BJ (cell line): Measurements from ENCODE around the gene IER5L. TPM values are rescaled to one million over a fixed set of nuclear protein-coding genes. Genes with fewer than 3 reads are reported as not detected.

Experiments used
- CTCF ChIA-PET: fragments of 350-600 bp; formaldehyde crosslinking; extraction: SDS; loops from one replicate; lab custom pipeline; 2021; ENCODE audit warnings: antibody characterized with exemption, inconsistent platforms; lab: Yijun Ruan, JAX
- POLR2A ChIA-PET: fragments of 300-600 bp; sonication (Branson Sonifier 250); formaldehyde crosslinking; extraction: SDS; loops from one replicate; lab custom pipeline; 2021; ENCODE audit warnings: antibody characterized with exemption; lab: Charles Lee
- DNase-seq: peaks from one replicate; pipeline ENCODE4 v3.0.0-alpha.2; 2011; ENCODE audit warnings: low read depth
- H3K27me3 ChIP-seq: 2 replicates; pipeline ENCODE4 v1.6.0; 2011; ENCODE audit warnings: low read length; ENCODE audit not compliant: control insufficient read depth, insufficient read depth
- H3K36me3 ChIP-seq: 2 replicates; pipeline ENCODE4 v1.5.1; 2011; ENCODE audit warnings: low read length; ENCODE audit not compliant: control insufficient read depth, insufficient read depth
- H3K4me3 ChIP-seq: 2 replicates; pipeline ENCODE4 v1.5.1; 2011; ENCODE audit warnings: low read depth, mild to moderate bottlenecking, control low read depth, low read length
- CTCF ChIP-seq: IDR thresholded peaks from 2 replicates; pipeline ENCODE4 v1.5.1; 2011; ENCODE audit warnings: low read depth, mild to moderate bottlenecking, control low read depth, inconsistent platforms, low read length, moderate library complexity; ENCODE audit not compliant: insufficient read depth
- polyA plus RNA-seq: library from polyadenylated mRNA; depleted of rRNA; stranded (reverse); fragments of >200 nt; gene quantifications from 2 replicates; pipeline ENCODE4 v1.2.3, GENCODE V29; 2011

Gene IER5L
- polyA plus RNA-seq, 1 experiment: 8.7 TPM

DNA sequence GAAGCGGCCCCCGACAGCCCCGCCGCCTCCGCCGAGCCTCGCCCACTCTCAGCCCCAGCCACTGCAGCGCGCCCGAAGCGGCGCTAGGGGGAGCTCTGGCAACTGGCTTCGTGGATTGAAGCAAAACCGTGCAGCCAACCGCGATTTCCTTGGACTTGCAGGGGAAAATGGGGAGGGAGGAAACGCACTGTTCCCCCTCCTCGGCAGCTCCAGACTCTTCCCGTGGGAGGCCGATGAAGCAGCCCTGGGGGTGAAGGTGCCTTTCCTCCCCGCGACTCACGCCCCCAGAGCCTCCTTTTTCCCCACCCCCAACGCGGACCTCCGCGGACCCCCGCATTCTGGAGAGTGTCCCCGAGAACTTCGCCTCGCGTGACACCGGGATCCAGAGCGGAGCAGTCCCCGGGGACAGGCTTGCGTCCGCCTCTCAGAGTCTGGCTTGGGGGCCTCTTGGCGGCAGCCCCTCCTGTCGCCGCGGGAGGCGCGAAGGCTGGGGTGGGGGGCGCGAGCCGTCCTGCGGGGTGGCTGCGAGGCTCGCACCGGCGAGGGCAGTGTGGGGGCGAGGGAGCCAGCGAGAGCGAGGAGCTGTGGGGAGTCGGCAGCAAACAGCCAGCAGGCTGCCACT, 3.8 kb downstream of the IER5L start:
- ChIA-PET POLR2A (interaction anchor here (0.5 to 1.8 kb wide), 13 partner anchors 32 to 539 kb away, joined by 3 to 16 read pairs (median 6); no protein-coding TSS in a partner anchor), CTCF (interaction anchor here (0.5 to 16.1 kb wide), 47 partner anchors 7 to 472 kb away, joined by 3 to 335 read pairs (median 5); partner anchors contain the start of genes NTMT1 and PKN3)
- Histone ChIP-seq H3K27me3 (no peaks in the 10 kb centered on the region), H3K4me3 (peak overlapping the region; percentile 95), H3K36me3 (peaks cover 4% of the 10 kb centered on the region; the same call in 1 of the 2 replicates)
- TF ChIP-seq CTCF: peak; percentile 94
- DNase-seq: no peak

DNA sequence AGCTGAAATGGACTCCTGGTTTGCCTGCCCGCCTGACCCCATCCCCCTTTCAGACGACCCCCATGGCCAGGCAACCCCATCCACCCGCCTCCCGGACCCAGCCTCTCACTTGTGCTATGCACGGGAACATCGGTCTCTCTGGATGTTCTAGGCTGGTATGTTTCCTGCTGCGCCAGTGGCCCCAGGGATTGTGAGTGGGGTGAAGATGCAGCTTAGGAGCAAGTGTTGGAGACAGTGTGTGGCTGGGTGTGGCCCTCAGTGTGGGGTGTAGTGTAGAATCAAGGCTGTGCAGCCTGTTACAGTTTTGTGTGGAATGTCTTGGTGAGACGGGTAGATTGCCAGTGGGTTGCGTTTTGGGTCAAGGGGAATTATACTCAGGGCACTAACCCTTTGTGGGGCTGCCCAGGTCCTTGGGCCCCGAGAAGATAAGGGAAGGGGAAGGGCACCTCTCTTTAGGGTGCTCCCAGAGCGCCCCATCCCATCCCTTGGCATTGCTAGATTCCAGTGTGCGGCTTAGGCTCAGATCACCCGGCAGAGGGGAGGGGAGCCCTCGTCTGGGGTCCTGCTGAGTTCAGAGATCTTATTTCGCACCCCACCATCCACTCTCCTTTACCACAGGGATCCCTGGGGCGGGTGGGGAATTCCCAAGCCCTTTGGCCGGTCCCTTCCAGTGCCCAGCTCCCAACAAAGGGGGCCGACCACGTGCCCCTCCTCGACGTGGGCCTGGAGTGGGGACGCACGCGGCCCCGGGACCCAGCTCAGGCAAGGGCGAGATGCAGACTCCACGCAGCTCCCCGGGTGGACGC, 4.6 kb downstream of the IER5L start:
- no peak for DNase-seq
- no peak for TF ChIP-seq CTCF
- H3K27me3 ChIP-seq: no peaks in the 10 kb centered on the region
- ChIA-PET POLR2A (interaction anchor here (0.6 to 1.8 kb wide), 6 partner anchors 12 to 312 kb away, joined by 3 to 16 read pairs (median 4); no protein-coding TSS in a partner anchor), CTCF (interaction anchor here (0.7 to 16.1 kb wide), 46 partner anchors 8 to 471 kb away, joined by 3 to 335 read pairs (median 5); partner anchors contain the start of genes C9orf50, NTMT1 and PKN3)
- peak overlapping the region; percentile 95 for H3K4me3 ChIP-seq
- peaks cover 4% of the 10 kb centered on the region; the same call in 1 of the 2 replicates for H3K36me3 ChIP-seq

DNA sequence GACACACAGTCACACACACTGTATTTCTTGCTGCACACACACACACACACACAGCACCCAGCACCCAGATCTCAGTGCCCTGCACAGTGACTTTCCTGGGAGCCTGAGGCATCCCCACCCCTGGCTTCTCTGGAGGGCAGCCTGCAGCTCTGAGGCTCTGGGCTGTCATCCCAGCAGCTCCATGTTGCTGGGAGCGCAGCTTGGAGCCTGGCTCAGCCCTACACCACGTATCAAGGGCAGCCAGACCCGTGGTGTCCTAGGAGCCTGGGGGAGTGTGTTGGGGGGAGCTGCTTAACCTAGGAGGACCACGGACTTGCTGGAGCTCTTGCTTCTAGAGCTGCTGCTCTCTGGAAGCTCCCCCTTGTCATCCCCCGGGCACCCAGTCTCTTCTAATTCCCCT, 5.2 kb downstream of the IER5L start:
- Histone ChIP-seq H3K36me3 (peaks cover 4% of the 10 kb centered on the region; the same call in 1 of the 2 replicates), H3K27me3 (no peaks in the 10 kb centered on the region), H3K4me3 (no peak overlapping the region)
- no peak for TF ChIP-seq CTCF
- DNase-seq: no peak
- ChIA-PET POLR2A (interaction anchor here (1.0 kb wide), 1 partner anchor 11 kb away, joined by 5 read pairs; no protein-coding TSS in a partner anchor), CTCF (interaction anchor here (1.1 to 16.1 kb wide), 21 partner anchors 8 to 452 kb away, joined by 3 to 335 read pairs (median 5); partner anchors contain the start of genes C9orf50 and NTMT1)

DNA sequence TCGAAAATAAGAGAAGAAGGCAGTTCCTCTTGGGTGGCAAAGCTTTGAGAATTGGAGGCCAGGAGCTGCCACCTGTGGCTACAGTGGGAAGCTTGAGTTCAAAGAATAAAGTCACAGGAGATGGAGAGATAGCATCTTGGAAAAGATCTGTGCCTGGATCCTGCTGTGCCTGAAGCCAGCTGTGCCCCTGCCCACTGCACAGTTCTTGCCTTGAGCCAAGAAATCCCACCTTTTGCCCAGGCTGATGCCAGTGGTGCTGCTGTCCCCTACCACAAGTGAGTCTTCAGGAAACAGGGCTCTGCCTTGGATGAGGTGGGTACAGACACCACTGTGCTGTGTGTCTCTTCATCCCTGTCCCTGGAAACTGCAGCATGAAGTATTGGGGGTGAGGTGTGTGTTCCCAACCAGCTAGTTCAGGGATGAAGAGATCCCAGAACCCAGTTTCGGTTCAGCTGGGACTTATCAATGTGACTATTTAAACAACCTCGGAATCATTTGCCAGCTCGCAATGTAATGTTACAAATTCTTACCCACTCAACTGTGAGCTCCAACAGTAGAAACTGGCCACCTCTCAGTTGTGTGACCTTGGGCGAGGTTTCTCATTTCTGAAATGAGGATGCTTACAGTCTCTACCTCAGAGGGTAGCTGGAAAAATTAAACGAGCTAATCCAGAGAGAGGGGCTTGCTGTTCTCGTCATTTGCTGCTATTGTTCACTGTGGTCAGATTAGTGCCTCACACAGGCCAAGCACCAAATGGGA, 5.9 kb downstream of the IER5L start:
- no peaks in the 10 kb centered on the region for H3K27me3 ChIP-seq
- TF ChIP-seq CTCF: no peak
- no peak for DNase-seq
- POLR2A ChIA-PET: interaction anchor here (0.5 to 1.0 kb wide), 3 partner anchors 11 to 24 kb away, joined by 3 to 5 read pairs (median 4); no protein-coding TSS in a partner anchor
- CTCF ChIA-PET: interaction anchor here (1.1 to 16.1 kb wide), 14 partner anchors 8 to 453 kb away, joined by 3 to 335 read pairs (median 5); partner anchors contain the start of genes C9orf50 and NTMT1
- H3K36me3 ChIP-seq: peaks cover 4% of the 10 kb centered on the region; the same call in 1 of the 2 replicates
- H3K4me3 ChIP-seq: no peak overlapping the region
